HepG2 (cell line): ENCODE results near the gene AAMP. TPM values are rescaled to one million over a fixed set of nuclear protein-coding genes. Genes with fewer than 3 reads are reported as not detected.

Source experiments
- ELF1 ChIP-seq: sonication (generic); formaldehyde crosslinking; IDR thresholded peaks from 2 replicates; pipeline ENCODE4 v1.4.0; 2020; ENCODE audit warnings: missing genetic modification reagents
- ELF4 ChIP-seq: sonication (generic); formaldehyde crosslinking; IDR thresholded peaks from 2 replicates; pipeline ENCODE4 v1.5.0; 2020; ENCODE audit warnings: missing genetic modification reagents, mild to moderate bottlenecking, moderate library complexity, borderline replicate concordance
- HMG20A ChIP-seq: IDR thresholded peaks from 2 replicates; pipeline ENCODE4 v1.6.1; 2016; ENCODE audit warnings: borderline replicate concordance
- HOMEZ ChIP-seq: IDR thresholded peaks from 2 replicates; pipeline ENCODE4 v1.6.1; 2016; ENCODE audit warnings: low read depth
- KLF16 ChIP-seq, 2 experiments: sonication (generic) in 1 of 2; formaldehyde crosslinking in 1 of 2; IDR thresholded peaks; 2 replicates each; pipeline versions ENCODE4 v1.6.1 to v1.8.0; 2016 to 2023; ENCODE audit warnings: missing genetic modification reagents in 2 of 2, missing compliant biosample characterization in 1 of 2
- KMT2B ChIP-seq: IDR thresholded peaks from 2 replicates; pipeline ENCODE4 v1.6.1; 2016; ENCODE audit warnings: missing genetic modification reagents, missing compliant biosample characterization
- MXI1 ChIP-seq: IDR thresholded peaks from 3 replicates; pipeline ENCODE4 v1.6.1; 2012; ENCODE audit warnings: low read depth, low read length, inconsistent platforms, borderline replicate concordance
- MYNN ChIP-seq: sonication (generic); formaldehyde crosslinking; IDR thresholded peaks from 2 replicates; pipeline ENCODE4 v1.4.0; 2020; ENCODE audit warnings: mild to moderate bottlenecking, low read depth, missing genetic modification reagents
- PITX1 ChIP-seq: sonication (generic); formaldehyde crosslinking; IDR thresholded peaks from 2 replicates; pipeline ENCODE4 v1.5.1; 2020; ENCODE audit warnings: mild to moderate bottlenecking, missing genetic modification reagents
- SALL1 ChIP-seq: sonication (generic); formaldehyde crosslinking; IDR thresholded peaks from 2 replicates; pipeline ENCODE4 v1.8.0; 2022; ENCODE audit warnings: mild to moderate bottlenecking, missing genetic modification reagents
- SP1 ChIP-seq, 2 experiments: fragments of 450-650 bp in 1 of 2; sonication (generic) in 1 of 2; formaldehyde crosslinking in 1 of 2; IDR thresholded peaks; 2 replicates each; pipeline versions ENCODE4 v1.4.0 to v1.6.1; 2016 to 2020; ENCODE audit warnings: missing genetic modification reagents in 1 of 2
- TBP ChIP-seq: sonication (generic); formaldehyde crosslinking; IDR thresholded peaks from 2 replicates; pipeline ENCODE4 v1.5.0; 2020; ENCODE audit warnings: missing genetic modification reagents
- TEAD3 ChIP-seq: optimal IDR thresholded peaks from 2 replicates; pipeline ENCODE3; 2016; ENCODE audit warnings: borderline replicate concordance
- ZFP37 ChIP-seq: sonication (generic); formaldehyde crosslinking; IDR thresholded peaks from 2 replicates; pipeline ENCODE4 v1.4.0; 2020; ENCODE audit warnings: missing genetic modification reagents, borderline replicate concordance
- ZNF136 ChIP-seq: sonication (generic); formaldehyde crosslinking; IDR thresholded peaks from 2 replicates; pipeline ENCODE4 v1.8.1; 2022; ENCODE audit warnings: low read depth, mild to moderate bottlenecking, moderate library complexity, missing genetic modification reagents
- ZNF280D ChIP-seq: sonication (generic); formaldehyde crosslinking; IDR thresholded peaks from 2 replicates; pipeline ENCODE4 v1.5.1; 2020; ENCODE audit warnings: mild to moderate bottlenecking, missing genetic modification reagents
- ZNF335 ChIP-seq: sonication (generic); formaldehyde crosslinking; IDR thresholded peaks from 2 replicates; pipeline ENCODE4 v1.4.0; 2020; ENCODE audit warnings: missing genetic modification reagents
- ZNF460 ChIP-seq: sonication (generic); formaldehyde crosslinking; IDR thresholded peaks from 2 replicates; pipeline ENCODE4 v1.5.1; 2020; ENCODE audit warnings: missing genetic modification reagents, mild to moderate bottlenecking, borderline replicate concordance
- ZNF549 ChIP-seq: sonication (generic); formaldehyde crosslinking; IDR thresholded peaks from 2 replicates; pipeline ENCODE4 v1.5.0; 2020; ENCODE audit warnings: missing genetic modification reagents
- ZNF564 ChIP-seq: sonication (generic); formaldehyde crosslinking; IDR thresholded peaks from 2 replicates; pipeline ENCODE4 v1.8.1; 2023; ENCODE audit warnings: mild to moderate bottlenecking, missing genetic modification reagents
- ZNF569 ChIP-seq: sonication (generic); formaldehyde crosslinking; IDR thresholded peaks from 2 replicates; pipeline ENCODE4 v1.5.0; 2020; ENCODE audit warnings: mild to moderate bottlenecking, missing genetic modification reagents, moderate library complexity, borderline replicate concordance
- ZNF570 ChIP-seq: sonication (generic); formaldehyde crosslinking; IDR thresholded peaks from 2 replicates; pipeline ENCODE4 v1.4.0; 2020; ENCODE audit warnings: mild to moderate bottlenecking, missing genetic modification reagents, borderline replicate concordance
- ZNF776 ChIP-seq: sonication (generic); formaldehyde crosslinking; IDR thresholded peaks from 2 replicates; pipeline ENCODE4 v1.4.0; 2020; ENCODE audit warnings: mild to moderate bottlenecking, missing genetic modification reagents
- ZNF788 ChIP-seq: sonication (generic); formaldehyde crosslinking; IDR thresholded peaks from 2 replicates; pipeline ENCODE4 v1.5.0; 2020; ENCODE audit warnings: mild to moderate bottlenecking, missing genetic modification reagents, borderline replicate concordance
- polyA plus RNA-seq, 8 experiments: library from polyadenylated mRNA; depleted of rRNA in 3 of 8; stranded (reverse) in 7 of 8; unstranded in 1 of 8; fragments of >200 nt; fragmentation: Illumina TruSeq in 4 of 8; extraction: Trizol in 4 of 8; gene quantifications; 2 replicates each; pipeline versions ENCODE4 v1.2.1 to v1.2.3, GENCODE V29; 2011 to 2016; ENCODE audit warnings: low read depth in 4 of 8, missing spikeins in 1 of 8, mixed read lengths in 1 of 8; ENCODE audit not compliant: insufficient read depth in 1 of 8
- total RNA-seq, 5 experiments: library from RNA; depleted of rRNA; stranded (reverse); fragments of >200 nt; fragmentation: Illumina TruSeq; extraction: Trizol; gene quantifications; 2 replicates each; pipeline ENCODE4 v1.2.3, GENCODE V29; 2016; ENCODE audit warnings: low read depth in 1 of 5

Gene AAMP
- total and polyA plus RNA-seq, 2 of the 13 experiments (the other 11 are each of a cell fraction or from before 2014, with no cell fraction given): 110 to 186 TPM

- TF ChIP-seq ELF1 (CRISPR knock-in tag): peak; percentile 39; the same call in 1 of the 2 replicates
- no peak for TF ChIP-seq ZNF788 (CRISPR knock-in tag)
- no peak for TF ChIP-seq ZNF335 (CRISPR knock-in tag)
- peak; percentile 51; the same call in 1 of the 3 replicates for TF ChIP-seq MXI1
- 0 out of 2 replicates have a peak, but pooled peaks have one; percentile 49 for TF ChIP-seq PITX1 (CRISPR knock-in tag)
- peak; percentile 76 for TF ChIP-seq TEAD3 (CRISPR knock-in tag)
- no peak for TF ChIP-seq HOMEZ
- 0 out of 2 replicates have a peak, but pooled peaks have one; percentile 11 for TF ChIP-seq ZNF564 (CRISPR knock-in tag)
- no peak for TF ChIP-seq HMG20A (CRISPR knock-in tag)
- TF ChIP-seq ZNF549 (CRISPR knock-in tag): 0 out of 2 replicates have a peak, but pooled peaks have one; percentile 52
- TF ChIP-seq ELF4 (CRISPR knock-in tag): no peak
- TF ChIP-seq ZNF776 (CRISPR knock-in tag): no peak
- 0 out of 2 replicates have a peak, but pooled peaks have one; percentile 63 for TF ChIP-seq ZNF280D (CRISPR knock-in tag)
- no peak for TF ChIP-seq ZNF136 (CRISPR knock-in tag)
- peak; percentile 53 for TF ChIP-seq SALL1 (CRISPR knock-in tag)
- TF ChIP-seq KMT2B (CRISPR knock-in tag): peak; percentile 25; the same call in 1 of the 2 replicates
- TF ChIP-seq ZNF569 (CRISPR knock-in tag): peak; percentile 63; the same call in 1 of the 2 replicates
- no peak for TF ChIP-seq ZNF460 (CRISPR knock-in tag)
- TF ChIP-seq TBP (CRISPR knock-in tag): 0 out of 2 replicates have a peak, but pooled peaks have one; percentile 42
- 0 out of 4 replicates have a peak, but pooled peaks of 1 of the 2 experiments have one; percentile 19 for TF ChIP-seq KLF16 (CRISPR knock-in tag; IDR thresholded peaks at IDR 0.05)
- TF ChIP-seq MYNN (CRISPR knock-in tag): no peak
- no peak for TF ChIP-seq SP1 (IDR thresholded peaks at IDR 0.05)
- TF ChIP-seq SP1 (CRISPR knock-in tag; IDR thresholded peaks at IDR 0.05): no peak
- no peak for TF ChIP-seq ZNF570
- no peak for TF ChIP-seq ZFP37 (CRISPR knock-in tag)
Observed at GRCh38 chr2:218289639-218290315, 19.8 kb upstream of the AAMP start (continued).
